HepG2 (cell line): ENCODE data around the gene SLC25A25. TPM values are rescaled to one million over a fixed set of nuclear protein-coding genes. Genes with fewer than 3 reads are reported as not detected.
A peak's percentile ranks its signal among the peaks of the same experiment; 100 is the strongest.

Source experiments
- DNMT3B ChIP-seq: conservative IDR thresholded peaks from 2 replicates; pipeline ENCODE4 v1.6.1; 2016; ENCODE audit warnings: missing biosample characterization, control low read depth
- EED ChIP-seq: sonication (generic); formaldehyde crosslinking; IDR thresholded peaks from 2 replicates; pipeline ENCODE4 v1.5.0; 2020; ENCODE audit warnings: mild to moderate bottlenecking, missing genetic modification reagents
- ELF4 ChIP-seq: sonication (generic); formaldehyde crosslinking; IDR thresholded peaks from 2 replicates; pipeline ENCODE4 v1.5.0; 2020; ENCODE audit warnings: missing genetic modification reagents, mild to moderate bottlenecking, moderate library complexity, borderline replicate concordance
- GABPA ChIP-seq, 2 experiments: IDR thresholded peaks; 2 replicates each; pipeline ENCODE4 v1.6.1; 2011 to 2016; ENCODE audit warnings: low read depth in 2 of 2, low read length in 1 of 2, missing biosample characterization in 1 of 2, missing genetic modification characterization in 1 of 2
- GMEB1 ChIP-seq: sonication (generic); formaldehyde crosslinking; IDR thresholded peaks from 2 replicates; pipeline ENCODE4 v1.5.1; 2020; ENCODE audit warnings: missing genetic modification reagents, mild to moderate bottlenecking, borderline replicate concordance
- HNF1A ChIP-seq, 2 experiments: sonication (generic) in 1 of 2; formaldehyde crosslinking in 1 of 2; IDR thresholded peaks; 2 replicates each; pipeline versions ENCODE4 v1.4.0 to v1.6.1; 2016 to 2020; ENCODE audit warnings: borderline replicate concordance in 1 of 2, low read depth in 1 of 2, mild to moderate bottlenecking in 1 of 2, missing genetic modification reagents in 1 of 2
- MAFK ChIP-seq, 2 experiments: IDR thresholded peaks in 1 of 2; conservative IDR thresholded peaks in 1 of 2; 2 replicates each; pipeline ENCODE4 v1.6.1; 2011; ENCODE audit warnings: improper control_type of control experiment in 2 of 2, low read length in 2 of 2
- MATR3 ChIP-seq: sonication (generic); formaldehyde crosslinking; IDR thresholded peaks from 2 replicates; pipeline ENCODE4 v1.4.0; 2020; ENCODE audit warnings: missing genetic modification reagents
- MIXL1 ChIP-seq: IDR thresholded peaks from 2 replicates; pipeline ENCODE4 v1.6.1; 2016
- PRDM15 ChIP-seq: sonication (generic); formaldehyde crosslinking; IDR thresholded peaks from 2 replicates; pipeline ENCODE4 v1.4.0; 2020; ENCODE audit warnings: missing genetic modification reagents
- RBM22 ChIP-seq: fragments of 200-400 bp; formaldehyde crosslinking; optimal IDR thresholded peaks from 2 replicates; pipeline ENCODE3; 2017; ENCODE audit warnings: mild to moderate bottlenecking, low read length, moderate library complexity
- THAP8 ChIP-seq: sonication (generic); formaldehyde crosslinking; IDR thresholded peaks from 2 replicates; pipeline ENCODE4 v1.5.1; 2020; ENCODE audit warnings: missing genetic modification reagents, mild to moderate bottlenecking, borderline replicate concordance
- ZNF17 ChIP-seq: sonication (generic); formaldehyde crosslinking; IDR thresholded peaks from 2 replicates; pipeline ENCODE4 v1.5.0; 2020; ENCODE audit warnings: mild to moderate bottlenecking, missing genetic modification reagents
- ZNF263 ChIP-seq: sonication (generic); formaldehyde crosslinking; IDR thresholded peaks from 2 replicates; pipeline ENCODE4 v1.4.0; 2020; ENCODE audit warnings: missing genetic modification reagents
- ZNF496 ChIP-seq: sonication (generic); formaldehyde crosslinking; IDR thresholded peaks from 2 replicates; pipeline ENCODE4 v1.8.1; 2023; ENCODE audit warnings: mild to moderate bottlenecking, moderate library complexity, missing genetic modification reagents; ENCODE audit not compliant: insufficient replicate concordance
- polyA plus RNA-seq, 8 experiments: library from polyadenylated mRNA; depleted of rRNA in 3 of 8; stranded (reverse) in 7 of 8; unstranded in 1 of 8; fragments of >200 nt; fragmentation: Illumina TruSeq in 4 of 8; extraction: Trizol in 4 of 8; gene quantifications; 2 replicates each; pipeline versions ENCODE4 v1.2.1 to v1.2.3, GENCODE V29; 2011 to 2016; ENCODE audit warnings: low read depth in 4 of 8, missing spikeins in 1 of 8, mixed read lengths in 1 of 8; ENCODE audit not compliant: insufficient read depth in 1 of 8
- total RNA-seq, 5 experiments: library from RNA; depleted of rRNA; stranded (reverse); fragments of >200 nt; fragmentation: Illumina TruSeq; extraction: Trizol; gene quantifications; 2 replicates each; pipeline ENCODE4 v1.2.3, GENCODE V29; 2016; ENCODE audit warnings: low read depth in 1 of 5

The SLC25A25 gene
- total and polyA plus RNA-seq, 2 of the 13 experiments (the other 11 are each of a cell fraction or from before 2014, with no cell fraction given) = 10.5 to 24.8 TPM

- TF ChIP-seq HNF1A (IDR thresholded peaks at IDR 0.05; ENCODE audit: low read depth) = no peak
- peak; percentile 50; the same call in 1 of the 2 replicates for TF ChIP-seq HNF1A (CRISPR knock-in tag; IDR thresholded peaks at IDR 0.05; ENCODE audit: borderline replicate concordance)
- TF ChIP-seq EED (CRISPR knock-in tag) = no peak
- no peak for TF ChIP-seq THAP8
- TF ChIP-seq ZNF17 (CRISPR knock-in tag) = no peak
- no peak for TF ChIP-seq ZNF263 (CRISPR knock-in tag)
- TF ChIP-seq DNMT3B (CRISPR knock-in tag) = no peak
- peak; percentile 44 for TF ChIP-seq RBM22
- no peak for TF ChIP-seq PRDM15 (CRISPR knock-in tag)
- no peak for TF ChIP-seq MAFK (conservative IDR thresholded peaks at IDR 0.05 in 1 of 2, IDR thresholded peaks at IDR 0.05 in 1 of 2; ENCODE audit: low read length in 2 of 2)
- TF ChIP-seq ELF4 (CRISPR knock-in tag) = no peak
- no peak for TF ChIP-seq GABPA (IDR thresholded peaks at IDR 0.05; ENCODE audit: low read depth, low read length)
- TF ChIP-seq GABPA (CRISPR knock-in tag; IDR thresholded peaks at IDR 0.05; ENCODE audit: low read depth) = peak; percentile 54; the same call in 1 of the 2 replicates
- TF ChIP-seq MATR3 (CRISPR knock-in tag) = no peak
- TF ChIP-seq MIXL1 (CRISPR knock-in tag) = 0 out of 2 replicates have a peak, but pooled peaks have one; percentile 27
- no peak for TF ChIP-seq ZNF496 (CRISPR knock-in tag)
- no peak; the same call in 1 of the 2 replicates for TF ChIP-seq GMEB1 (CRISPR knock-in tag)
Observed at GRCh38 chr9:128104171-128104618, 36.2 kb downstream of the SLC25A25 start (continued).
